ENCODE results near the gene COLEC11. TPM values are rescaled to one million over a fixed set of nuclear protein-coding genes. Genes with fewer than 3 reads are reported as not detected.

Gene COLEC11
- total RNA-seq, 1 donor from 2014 or later: not detected

GRCh38 chr2:3679616-3680393 lies 84.9 kb downstream of the COLEC11 start:
- Mint-ChIP-seq H3K4me3 (ENCODE audit: low read depth) (no peak overlapping the region), H3K36me3 (ENCODE audit: insufficient read depth) (no peaks in the 10 kb centered on the region), H3K27me3 (peaks cover 16% of the 10 kb centered on the region), H3K4me1 (ENCODE audit: low read depth) (no peaks in the 10 kb centered on the region), H3K9me3 (ENCODE audit: low read depth) (no peaks in the 10 kb centered on the region), H3K27ac (no peak overlapping the region)
- no peak for TF ChIP-seq CTCF (IDR thresholded peaks at IDR 0.05; ENCODE audit: unreplicated experiment)
- no peak for DNase-seq (ENCODE audit: low spot score, unreplicated experiment)

GRCh38 chr2:3680548-3681345 lies 85.8 kb downstream of the COLEC11 start:
- Mint-ChIP-seq H3K27me3 (peaks cover 16% of the 10 kb centered on the region), H3K27ac (no peak overlapping the region), H3K4me1 (ENCODE audit: low read depth) (no peaks in the 10 kb centered on the region), H3K36me3 (ENCODE audit: insufficient read depth) (no peaks in the 10 kb centered on the region), H3K9me3 (ENCODE audit: low read depth) (peaks cover 4% of the 10 kb centered on the region), H3K4me3 (ENCODE audit: low read depth) (no peak overlapping the region)
- no peak for TF ChIP-seq CTCF (IDR thresholded peaks at IDR 0.05; ENCODE audit: unreplicated experiment)
- no peak for DNase-seq (ENCODE audit: low spot score, unreplicated experiment)

- Mint-ChIP-seq H3K4me1 (ENCODE audit: low read depth) (no peaks in the 10 kb centered on the region), H3K4me3 (ENCODE audit: low read depth) (no peak overlapping the region), H3K27ac (no peak overlapping the region), H3K9me3 (ENCODE audit: low read depth) (peaks cover 4% of the 10 kb centered on the region), H3K36me3 (ENCODE audit: insufficient read depth) (no peaks in the 10 kb centered on the region), H3K27me3 (peaks cover 22% of the 10 kb centered on the region)
- no peak for DNase-seq (ENCODE audit: low spot score, unreplicated experiment)
- TF ChIP-seq CTCF (IDR thresholded peaks at IDR 0.05; ENCODE audit: unreplicated experiment): no peak
Measured at GRCh38 chr2:3681625-3682024, 86.7 kb downstream of the COLEC11 start.

GRCh38 chr2:3682811-3683210 lies 87.9 kb downstream of the COLEC11 start:
- Mint-ChIP-seq H3K4me3 (ENCODE audit: low read depth) (no peak overlapping the region), H3K4me1 (ENCODE audit: low read depth) (no peaks in the 10 kb centered on the region), H3K27me3 (peaks cover 17% of the 10 kb centered on the region), H3K27ac (no peak overlapping the region), H3K9me3 (ENCODE audit: low read depth) (peaks cover 4% of the 10 kb centered on the region), H3K36me3 (ENCODE audit: insufficient read depth) (no peaks in the 10 kb centered on the region)
- no peak for TF ChIP-seq CTCF (IDR thresholded peaks at IDR 0.05; ENCODE audit: unreplicated experiment)
- no peak for DNase-seq (ENCODE audit: low spot score, unreplicated experiment)

GRCh38 chr2:3683748-3684454 lies 89.0 kb downstream of the COLEC11 start:
- no peak for TF ChIP-seq CTCF (IDR thresholded peaks at IDR 0.05; ENCODE audit: unreplicated experiment)
- Mint-ChIP-seq H3K36me3 (ENCODE audit: insufficient read depth) (no peaks in the 10 kb centered on the region), H3K4me3 (ENCODE audit: low read depth) (no peak overlapping the region), H3K4me1 (ENCODE audit: low read depth) (no peaks in the 10 kb centered on the region), H3K27me3 (peaks cover 9% of the 10 kb centered on the region), H3K9me3 (ENCODE audit: low read depth) (peaks cover 4% of the 10 kb centered on the region), H3K27ac (no peak overlapping the region)
- DNase-seq (ENCODE audit: low spot score, unreplicated experiment): no peak
